IMR-90 (cell line): ENCODE data around the gene LDLRAD3. TPM values are rescaled to one million over a fixed set of nuclear protein-coding genes. Genes with fewer than 3 reads are reported as not detected.
A peak's percentile ranks its signal among the peaks of the same experiment; 100 is the strongest.

ENCODE experiments used
- ATAC-seq: fragments of 200-7000 bp; cut with Tn5 transposase; 2 replicates; pipeline ENCODE4 v1.9.1; 2020; ENCODE audit warnings: low read depth, mild to moderate bottlenecking, moderate library complexity
- BruUV-seq: library from RNA; stranded (reverse); fragments of 400-500 nt; replicated peaks from 2 replicates; lab custom pipeline; 2021; lab: Mats Ljungman, UMichigan
- CTCF ChIA-PET: fragments of 300-600 bp; formaldehyde crosslinking; extraction: SDS; loops from one replicate; lab custom pipeline; 2021; ENCODE audit warnings: antibody characterized with exemption; lab: Yijun Ruan, JAX
- POLR2A ChIA-PET: fragments of 300-600 bp; sonication (Branson Sonifier 250); formaldehyde crosslinking; loops from one replicate; lab custom pipeline; 2022; ENCODE audit warnings: antibody characterized with exemption; ENCODE audit not compliant: unreplicated experiment; lab: Charles Lee
- DNase-seq: peaks from one replicate; pipeline ENCODE4 v3.0.0; 2013
- H2AFZ ChIP-seq: replicated peaks from 2 replicates; pipeline ENCODE3; 2013; ENCODE audit warnings: low read length, mild to moderate bottlenecking; ENCODE audit not compliant: poor library complexity
- H2AK5ac ChIP-seq: 2 replicates; pipeline ENCODE4 v1.6.1; 2013; ENCODE audit warnings: low read depth, low read length, inconsistent platforms
- H2AK9ac ChIP-seq: replicated peaks from 2 replicates; pipeline ENCODE3; 2013; ENCODE audit warnings: mild to moderate bottlenecking, low read depth, low read length, moderate library complexity; ENCODE audit not compliant: poor library complexity
- H2BK120ac ChIP-seq: 2 replicates; pipeline ENCODE4 v1.6.1; 2013; ENCODE audit warnings: low read depth, low read length, inconsistent platforms
- H2BK15ac ChIP-seq: 3 replicates; pipeline ENCODE4 v1.6.1; 2013; ENCODE audit warnings: low read depth, low read length, inconsistent platforms
- H2BK20ac ChIP-seq: 2 replicates; pipeline ENCODE4 v1.6.1; 2013; ENCODE audit warnings: low read depth, mild to moderate bottlenecking, inconsistent platforms, low read length, moderate library complexity
- H2BK5ac ChIP-seq: 2 replicates; pipeline ENCODE4 v1.6.1; 2013; ENCODE audit warnings: mild to moderate bottlenecking, low read depth, low read length, inconsistent platforms; ENCODE audit not compliant: poor library complexity, severe bottlenecking
- H3K14ac ChIP-seq: replicated peaks from 2 replicates; pipeline ENCODE4 v1.6.1; 2013; ENCODE audit warnings: low read depth, low read length, inconsistent platforms
- H3K18ac ChIP-seq: 2 replicates; pipeline ENCODE4 v1.6.1; 2013; ENCODE audit warnings: low read depth, low read length, control low read depth
- H3K23ac ChIP-seq: 2 replicates; pipeline ENCODE4 v1.6.1; 2013; ENCODE audit warnings: low read depth, low read length, inconsistent platforms
- H3K27ac ChIP-seq: 2 replicates; pipeline ENCODE4 v1.5.1; 2013; ENCODE audit warnings: mild to moderate bottlenecking, control low read depth, low read length; ENCODE audit not compliant: insufficient read depth
- H3K27me3 ChIP-seq: 2 replicates; pipeline ENCODE4 v1.6.1; 2013; ENCODE audit warnings: low read length; ENCODE audit not compliant: control insufficient read depth, insufficient read depth
- H3K36me3 ChIP-seq: 2 replicates; pipeline ENCODE4 v1.6.1; 2013; ENCODE audit warnings: low read length, mixed read lengths; ENCODE audit not compliant: control insufficient read depth, insufficient read depth
- H3K4ac ChIP-seq: 2 replicates; pipeline ENCODE4 v1.6.1; 2013; ENCODE audit warnings: low read depth, low read length, inconsistent platforms
- H3K4me1 ChIP-seq: 2 replicates; pipeline ENCODE4 v1.6.1; 2013; ENCODE audit warnings: low read length, mixed read lengths; ENCODE audit not compliant: control insufficient read depth, insufficient read depth
- H3K4me2 ChIP-seq: 2 replicates; pipeline ENCODE4 v1.6.1; 2013; ENCODE audit warnings: low read depth, mild to moderate bottlenecking, control low read depth, low read length, moderate library complexity
- H3K4me3 ChIP-seq: 2 replicates; pipeline ENCODE4 v1.5.1; 2013; ENCODE audit warnings: low read depth, mild to moderate bottlenecking, control low read depth, low read length, moderate library complexity; ENCODE audit not compliant: insufficient read depth
- H3K56ac ChIP-seq: 2 replicates; pipeline ENCODE4 v1.6.1; 2013; ENCODE audit warnings: low read length, inconsistent platforms; ENCODE audit not compliant: insufficient read depth; ENCODE audit errors: extremely low read depth
- H3K79me1 ChIP-seq, 2 experiments: 2 replicates each; pipeline ENCODE4 v1.6.1; 2013; ENCODE audit warnings: low read length in 2 of 2, inconsistent platforms in 1 of 2, low read depth in 1 of 2
- H3K9ac ChIP-seq: 2 replicates; pipeline ENCODE4 v1.6.1; 2013; ENCODE audit warnings: low read depth, low read length, control low read depth
- H3K9me1 ChIP-seq: 2 replicates; pipeline ENCODE4 v1.6.1; 2013; ENCODE audit warnings: low read length, inconsistent platforms; ENCODE audit not compliant: insufficient read depth
- H3K9me3 ChIP-seq: 2 replicates; pipeline ENCODE4 v1.6.1; 2013; ENCODE audit warnings: low read length; ENCODE audit not compliant: control insufficient read depth, insufficient read depth
- H4K20me1 ChIP-seq: 2 replicates; pipeline ENCODE4 v1.6.1; 2013; ENCODE audit warnings: low read length, inconsistent platforms; ENCODE audit not compliant: insufficient read depth
- H4K5ac ChIP-seq: 2 replicates; pipeline ENCODE4 v1.6.1; 2013; ENCODE audit warnings: mild to moderate bottlenecking, low read depth, low read length, control low read depth
- H4K8ac ChIP-seq, 2 experiments: 2 replicates each; pipeline ENCODE4 v1.6.1; 2013; ENCODE audit warnings: low read depth in 2 of 2, low read length in 2 of 2, control low read depth in 1 of 2, inconsistent platforms in 1 of 2
- H4K91ac ChIP-seq: 2 replicates; pipeline ENCODE4 v1.6.1; 2013; ENCODE audit warnings: low read depth, low read length, inconsistent platforms; ENCODE audit not compliant: insufficient read depth
- BHLHE40 ChIP-seq: fragments of 150-350 bp; IDR thresholded peaks from 2 replicates; pipeline ENCODE4 v1.6.1; 2016; ENCODE audit warnings: mild to moderate bottlenecking, low read depth, low read length
- CEBPB ChIP-seq: IDR thresholded peaks from 2 replicates; pipeline ENCODE4 v1.6.1; 2012; ENCODE audit warnings: low read depth, low read length, improper control_type of control experiment
- CHD1 ChIP-seq: IDR thresholded peaks from 2 replicates; pipeline ENCODE4 v1.6.1; 2012; ENCODE audit warnings: low read depth, low read length, improper control_type of control experiment
- NFE2L2 ChIP-seq: fragments of 150-350 bp; IDR thresholded peaks from 2 replicates; pipeline ENCODE4 v1.6.1; 2016; ENCODE audit warnings: low read depth, mild to moderate bottlenecking, low read length
- RAD21 ChIP-seq: IDR thresholded peaks from 2 replicates; pipeline ENCODE4 v1.6.1; 2012; ENCODE audit warnings: low read length, improper control_type of control experiment
- RCOR1 ChIP-seq: IDR thresholded peaks from 2 replicates; pipeline ENCODE4 v1.6.1; 2012; ENCODE audit warnings: mild to moderate bottlenecking, low read length, improper control_type of control experiment; ENCODE audit not compliant: insufficient replicate concordance
- USF2 ChIP-seq: fragments of 150-350 bp; IDR thresholded peaks from 2 replicates; pipeline ENCODE4 v1.6.1; 2017; ENCODE audit warnings: mild to moderate bottlenecking, antibody characterized with exemption, low read length, low read depth
- WGBS, 2 experiments: methylation state at CpG; one replicate each; pipeline versions ENCODE4 v1.1.5 to v1.1.7; 2013; ENCODE audit warnings: missing lambda C conversion rate in 2 of 2; ENCODE audit not compliant: insufficient read length in 1 of 2; ENCODE audit errors: extremely low coverage in 2 of 2; 5-methylcytosine and 5-hydroxymethylcytosine counted together
- dilution Hi-C: fragments of 300-500 bp; cut with HindIII; formaldehyde crosslinking; loops from one replicate; pipeline ENCODE4 v1.14.3; 2018; ENCODE audit warnings: low sequenced_read_pairs; ENCODE audit not compliant: unreplicated experiment
- in situ Hi-C: fragments of 300-500 bp; cut with MboI; formaldehyde crosslinking; loops from 3 replicates; pipeline ENCODE4 v1.14.3; 2019; ENCODE audit warnings: low sequenced_read_pairs, inconsistent platforms, mixed read lengths
- intact Hi-C: fragments of 100-400 bp; cut with micrococcal nuclease; formaldehyde crosslinking; loops from 2 replicates; pipeline ENCODE4 v1.10.0; 2022
- polyA plus RNA-seq, 3 experiments: library from polyadenylated mRNA; depleted of rRNA; stranded (reverse); fragments of >200 nt; gene quantifications; 2 replicates each; pipeline ENCODE4 v1.2.3, GENCODE V29; 2012; ENCODE audit warnings: low replicate concordance in 1 of 3
- total RNA-seq: library from RNA; depleted of rRNA; stranded (reverse); fragments of >200 nt; gene quantifications from 2 replicates; pipeline ENCODE4 v1.2.3, GENCODE V29; 2012
- TF ChIP-seq, protein P1 (sequence below): conservative IDR thresholded peaks from 2 replicates; pipeline ENCODE4 v1.5.1; 2012; ENCODE audit warnings: mild to moderate bottlenecking, low read depth, low read length, improper control_type of control experiment

The LDLRAD3 gene
- total and polyA plus RNA-seq, 2 of the 4 experiments (the other 2 are of a cell fraction), result 2.7 to 6.4 TPM

DNA sequence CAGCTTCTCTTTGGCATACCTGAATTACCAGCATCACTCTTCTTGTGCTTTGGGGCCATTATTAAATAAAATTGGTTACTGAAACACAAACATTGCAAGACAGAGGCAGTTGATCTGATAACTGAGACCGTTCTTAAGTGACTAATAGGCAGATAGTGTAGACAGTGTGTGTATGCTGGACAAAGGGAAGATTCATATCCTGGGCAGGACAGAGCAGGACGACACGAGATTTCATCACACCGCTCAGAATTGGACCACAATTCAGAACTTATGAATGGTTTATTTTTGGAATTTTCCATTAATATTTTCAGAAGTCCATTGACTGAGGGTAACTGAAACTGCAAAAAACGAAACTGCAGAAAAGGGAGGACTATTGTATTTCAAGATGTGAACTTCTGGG lies 68.6 kb downstream of the LDLRAD3 start:
- H3K4me3 ChIP-seq, result no peak overlapping the region
- TF ChIP-seq BHLHE40 (no peak), NFE2L2 (no peak), CEBPB (peak; percentile 58; the same call in 1 of the 2 replicates), RCOR1 (no peak), USF2 (no peak), CHD1 (no peak), RAD21 (no peak)
- TF ChIP-seq, protein P1, sequence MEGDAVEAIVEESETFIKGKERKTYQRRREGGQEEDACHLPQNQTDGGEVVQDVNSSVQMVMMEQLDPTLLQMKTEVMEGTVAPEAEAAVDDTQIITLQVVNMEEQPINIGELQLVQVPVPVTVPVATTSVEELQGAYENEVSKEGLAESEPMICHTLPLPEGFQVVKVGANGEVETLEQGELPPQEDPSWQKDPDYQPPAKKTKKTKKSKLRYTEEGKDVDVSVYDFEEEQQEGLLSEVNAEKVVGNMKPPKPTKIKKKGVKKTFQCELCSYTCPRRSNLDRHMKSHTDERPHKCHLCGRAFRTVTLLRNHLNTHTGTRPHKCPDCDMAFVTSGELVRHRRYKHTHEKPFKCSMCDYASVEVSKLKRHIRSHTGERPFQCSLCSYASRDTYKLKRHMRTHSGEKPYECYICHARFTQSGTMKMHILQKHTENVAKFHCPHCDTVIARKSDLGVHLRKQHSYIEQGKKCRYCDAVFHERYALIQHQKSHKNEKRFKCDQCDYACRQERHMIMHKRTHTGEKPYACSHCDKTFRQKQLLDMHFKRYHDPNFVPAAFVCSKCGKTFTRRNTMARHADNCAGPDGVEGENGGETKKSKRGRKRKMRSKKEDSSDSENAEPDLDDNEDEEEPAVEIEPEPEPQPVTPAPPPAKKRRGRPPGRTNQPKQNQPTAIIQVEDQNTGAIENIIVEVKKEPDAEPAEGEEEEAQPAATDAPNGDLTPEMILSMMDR, result no peak
- peak overlapping the region; percentile 19 for H3K4ac ChIP-seq
- in situ Hi-C loops, result no loop called here
- H3K36me3 ChIP-seq, result no peaks in the 10 kb centered on the region
- H4K20me1 ChIP-seq, result no peaks in the 10 kb centered on the region; the same call in 1 of the 2 replicates
- peak overlapping the region; percentile 9; the same call in 1 of the 2 replicates for H3K18ac ChIP-seq
- no peak overlapping the region for H2BK120ac ChIP-seq
- no TSS peak for BruUV-seq
- peak; percentile 18; the same call in 1 of the 2 replicates for ATAC-seq
- H3K27me3 ChIP-seq, result no peaks in the 10 kb centered on the region
- peaks cover 18 to 32% of the 10 kb centered on the region in 2 experiments; a peak in 3 of 4 replicates for H3K79me1 ChIP-seq
- 0 out of 2 replicates have a peak overlapping the region, but pooled peaks have one; percentile 0 for H3K4me2 ChIP-seq
- H4K5ac ChIP-seq, result no peak overlapping the region
- intact Hi-C loops, result no loop called here
- H3K9ac ChIP-seq, result no peak overlapping the region
- no peak overlapping the region for H3K23ac ChIP-seq
- no peak overlapping the region for H3K27ac ChIP-seq
- H4K91ac ChIP-seq, result no peak overlapping the region
- no peaks in the 10 kb centered on the region for H3K9me3 ChIP-seq
- WGBS, 2 experiments, result no CpG with 5 or more reads among the region's 5 CpGs
- H3K56ac ChIP-seq, result no peak overlapping the region
- peak; percentile 56 for DNase-seq
- dilution Hi-C loops, result no loop called here
- peaks cover 14% of the 10 kb centered on the region for H3K4me1 ChIP-seq
- no peak overlapping the region for H2AK5ac ChIP-seq
- H2BK20ac ChIP-seq, result peak overlapping the region; percentile 2; the same call in 1 of the 2 replicates
- H4K8ac ChIP-seq, result peak overlapping the region in 1 of 2 experiments; percentile 18; a peak in 1 of 4 replicates
- no peak overlapping the region for H2AFZ ChIP-seq
- H3K9me1 ChIP-seq, result peaks cover 4% of the 10 kb centered on the region
- ChIA-PET CTCF (no interaction called here), POLR2A (no interaction called here)
- H3K14ac ChIP-seq, result no peak overlapping the region; the same call in 1 of the 2 replicates
- H2AK9ac ChIP-seq, result no peak overlapping the region
- no peak overlapping the region for H2BK5ac ChIP-seq
- no peak overlapping the region for H2BK15ac ChIP-seq
